ENCODE results near the gene PPP1R3E.
"Not testable (repeated sequence)": the region's sequence is repeated elsewhere in the genome, so short reads cannot be mapped to it uniquely, and the experiment has no call there.

The PPP1R3E gene

GRCh38 chr14:23297096-23297495 is 5.6 kb downstream of the PPP1R3E start:
- no peak for DNase-seq

- no peak for DNase-seq
Observed at GRCh38 chr14:23296012-23296777, 6.5 kb downstream of the PPP1R3E start.

DNA sequence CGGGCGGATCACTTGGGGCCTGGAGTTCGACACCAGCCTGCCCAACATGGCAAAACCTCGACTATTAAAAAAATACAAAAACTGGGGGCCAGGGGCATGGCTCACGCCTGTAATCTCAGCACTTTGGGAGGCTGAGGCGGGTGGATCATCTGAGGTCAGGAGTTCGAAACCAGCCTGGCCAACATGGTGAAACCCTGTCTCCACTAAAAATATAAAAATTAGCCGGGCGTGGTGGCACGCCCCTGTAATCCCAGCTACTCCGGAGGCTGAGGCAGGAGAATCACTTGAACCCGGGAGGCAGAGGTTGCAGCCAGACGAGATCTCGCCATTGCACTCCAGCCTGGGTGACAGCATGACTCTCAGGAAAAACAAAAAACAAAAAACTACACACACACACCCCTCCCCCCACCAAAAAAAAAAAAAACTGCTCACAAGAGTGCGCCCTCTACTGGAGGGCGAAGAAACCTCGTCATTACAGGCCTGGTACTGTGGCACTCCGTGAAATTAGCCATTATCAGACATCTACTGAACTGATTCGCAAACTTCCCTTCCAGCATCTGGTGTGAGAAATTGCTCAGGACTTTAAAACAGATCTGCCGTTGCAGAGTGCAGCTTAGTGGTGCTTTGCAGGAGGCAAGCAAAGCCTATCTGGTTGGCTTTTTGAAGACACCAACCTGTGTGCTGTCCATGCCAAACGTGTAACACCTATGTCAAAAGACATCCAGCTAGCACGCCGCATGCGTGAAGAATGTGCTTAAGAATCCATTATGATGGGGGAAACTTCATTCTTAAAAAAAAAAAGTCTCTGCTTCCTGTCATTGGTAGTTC is 7.7 kb downstream of the PPP1R3E start:
- DNase-seq = peak; percentile 59

DNA sequence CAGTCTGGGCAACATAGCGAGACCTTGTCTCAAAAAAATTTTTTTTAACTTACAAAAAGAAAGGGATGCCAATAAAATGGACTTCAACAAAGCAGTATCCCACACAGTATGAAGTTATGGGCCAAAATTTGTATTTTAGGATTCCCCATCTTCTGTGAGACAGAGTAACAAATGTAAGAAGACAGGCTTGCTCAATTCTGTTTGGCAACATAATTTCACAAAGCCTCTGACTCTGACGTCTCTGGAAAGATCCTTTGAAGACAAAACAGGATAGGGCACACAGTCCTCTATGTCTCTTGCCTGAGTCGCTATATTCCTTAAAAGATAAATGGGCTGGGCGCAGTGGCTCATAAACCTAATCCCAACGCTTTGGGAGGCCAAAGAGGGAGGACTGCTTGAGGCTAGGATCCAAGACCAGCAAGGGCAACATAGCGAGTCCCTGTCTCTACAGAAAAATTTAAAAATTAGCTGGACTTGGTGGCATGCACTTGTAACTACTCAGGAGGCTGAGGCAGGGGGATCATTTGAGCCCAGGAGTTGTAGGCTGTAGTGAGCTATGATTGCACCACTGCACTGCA is 15.7 kb downstream of the PPP1R3E start:
- DNase-seq = no peak

GRCh38 chr14:23286020-23286901 is 16.4 kb downstream of the PPP1R3E start, which contains the start of gene HOMEZ:
Gene HOMEZ, minus strand, starts transcription at chr14:23286132. Its CDS starts 180 bp downstream, at chr14:23285952.
- DNase-seq = peak; percentile 98

DNA sequence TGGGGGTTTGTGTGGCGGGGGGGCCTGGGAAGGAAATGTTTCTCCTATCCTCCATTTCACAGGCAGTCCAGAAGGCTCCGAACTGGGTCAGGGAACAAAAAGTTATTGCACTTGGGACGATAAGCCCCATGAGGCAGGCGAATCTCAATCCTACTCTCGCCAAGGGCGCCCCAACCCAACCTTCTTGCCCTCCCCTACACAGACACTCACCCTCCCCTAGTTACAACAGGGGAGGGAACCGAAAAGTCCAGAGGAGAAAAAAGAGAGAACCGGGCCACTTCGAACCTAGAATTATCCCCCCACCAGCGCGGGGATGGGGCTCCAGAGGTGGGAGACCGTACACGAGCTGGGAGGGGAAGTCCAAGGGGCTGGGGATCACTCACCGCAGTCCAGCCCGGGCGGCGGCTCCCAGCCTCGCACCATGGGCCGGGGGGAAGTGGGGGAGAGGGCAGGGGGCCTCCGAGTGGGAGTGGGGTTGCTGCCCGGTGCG is 17.1 kb downstream of the PPP1R3E start:
- no peak for DNase-seq

- DNase-seq = no peak
Observed at GRCh38 chr14:23284654-23285529, 17.8 kb downstream of the PPP1R3E start.

- DNase-seq = no peak
Observed at GRCh38 chr14:23281247-23281646, 21.4 kb downstream of the PPP1R3E start.

GRCh38 chr14:23277928-23278327 is 24.7 kb downstream of the PPP1R3E start:
- DNase-seq = not testable (repeated sequence)

DNA sequence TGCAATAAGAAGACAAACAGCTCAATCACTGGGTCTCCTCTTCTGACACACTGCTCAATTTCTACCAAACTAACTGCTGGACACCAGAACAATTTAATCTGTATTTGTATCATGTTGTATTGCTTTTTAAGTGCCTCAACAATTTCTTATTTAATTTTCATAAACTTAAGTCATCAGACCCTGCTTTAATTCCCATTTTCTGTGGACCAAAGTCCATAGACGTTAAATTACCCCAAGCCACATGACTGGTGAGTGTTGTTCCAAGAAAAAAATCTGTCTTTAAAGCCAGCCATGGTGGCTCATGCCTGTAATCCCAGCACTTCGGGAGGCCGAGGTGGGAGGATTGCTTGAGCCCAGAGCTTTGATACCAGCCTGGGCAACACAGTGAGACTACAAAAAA is 25.5 kb downstream of the PPP1R3E start:
- no peak for DNase-seq

DNA sequence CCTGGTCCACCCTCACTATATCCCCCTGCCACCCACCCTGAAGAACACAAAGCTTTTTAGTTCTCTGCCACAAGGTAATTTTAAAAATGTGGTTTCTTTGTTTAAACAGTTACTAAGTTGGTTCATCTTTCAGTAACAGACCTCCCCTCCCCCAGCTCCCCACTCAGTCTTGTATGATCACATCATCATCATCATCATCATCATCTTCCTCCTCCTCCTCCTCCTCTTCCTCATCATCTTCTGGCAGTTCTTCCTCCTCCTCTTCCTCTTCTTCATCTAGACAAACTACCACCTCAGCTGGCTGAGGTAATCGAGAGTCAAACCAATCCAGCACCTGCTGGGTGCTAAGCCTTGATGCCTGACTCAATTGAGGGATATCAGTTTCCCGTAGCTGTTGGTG is 27.2 kb downstream of the PPP1R3E start:
- no peak for DNase-seq

DNA sequence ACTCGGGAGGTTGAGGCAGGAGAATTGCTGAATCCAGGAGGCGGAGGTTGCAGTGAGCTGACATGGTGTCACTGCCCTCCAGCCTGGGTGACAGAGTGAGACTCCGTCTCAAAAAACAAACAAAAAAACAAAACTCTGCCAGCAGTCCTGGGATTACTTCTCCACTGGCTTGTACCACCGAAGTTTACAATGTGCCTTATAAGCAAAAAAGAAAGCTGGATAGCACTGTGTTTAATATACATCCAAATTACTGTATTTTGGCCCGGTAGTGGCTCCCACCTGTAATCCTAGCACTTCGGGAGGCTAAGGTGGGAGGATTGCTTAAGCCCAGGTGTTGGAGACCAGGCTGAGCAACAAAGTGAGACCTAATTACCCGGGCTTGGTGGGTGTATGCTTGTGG is 33.5 kb downstream of the PPP1R3E start:
- DNase-seq = no peak

- not testable (repeated sequence) for DNase-seq
Observed at GRCh38 chr14:23260849-23261248, 41.8 kb downstream of the PPP1R3E start.

- no peak for DNase-seq
Observed at GRCh38 chr14:23259426-23259825, 43.2 kb downstream of the PPP1R3E start.

DNA sequence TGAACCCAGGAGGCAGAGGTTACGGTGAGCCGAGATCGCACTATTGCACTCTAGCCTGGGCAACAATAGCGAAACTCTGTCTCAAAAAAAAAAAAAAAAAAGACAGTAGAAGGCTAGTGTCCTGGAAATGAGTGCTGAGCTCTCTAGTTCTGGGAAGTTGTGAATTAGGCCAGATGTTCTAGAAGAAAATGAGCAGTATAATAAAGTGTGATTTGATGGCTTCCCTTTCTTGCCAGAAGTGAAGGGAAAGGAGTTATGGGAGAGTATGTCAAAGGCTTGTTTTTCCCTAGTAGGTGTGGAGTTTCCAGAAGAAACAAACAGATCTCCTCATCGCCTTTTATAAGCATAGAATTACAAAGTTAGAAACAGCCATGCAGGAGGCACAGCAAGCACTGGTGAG is 44.4 kb downstream of the PPP1R3E start:
- DNase-seq = no peak

GRCh38 chr14:23252420-23253333 is 50.0 kb downstream of the PPP1R3E start:
- no peak for DNase-seq

DNA sequence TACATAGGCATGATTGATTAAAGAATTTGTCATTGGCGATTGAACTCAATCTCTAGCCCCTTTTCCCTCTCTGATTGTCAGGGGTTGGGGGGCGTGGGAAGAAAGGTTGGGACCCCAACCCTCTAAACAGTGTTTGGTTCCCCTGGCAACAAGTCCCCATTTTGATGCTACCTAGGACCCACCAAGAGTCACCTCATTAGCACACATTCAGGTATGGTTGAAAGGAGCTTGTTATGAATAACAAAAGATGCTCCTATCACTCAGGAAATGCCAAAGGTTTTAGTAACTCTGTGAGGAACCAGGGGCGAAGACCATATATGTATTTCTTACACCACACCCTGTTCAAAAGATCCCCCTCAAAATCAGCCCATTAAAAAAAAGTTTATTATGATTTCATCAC is 50.7 kb downstream of the PPP1R3E start:
- DNase-seq = no peak

DNA sequence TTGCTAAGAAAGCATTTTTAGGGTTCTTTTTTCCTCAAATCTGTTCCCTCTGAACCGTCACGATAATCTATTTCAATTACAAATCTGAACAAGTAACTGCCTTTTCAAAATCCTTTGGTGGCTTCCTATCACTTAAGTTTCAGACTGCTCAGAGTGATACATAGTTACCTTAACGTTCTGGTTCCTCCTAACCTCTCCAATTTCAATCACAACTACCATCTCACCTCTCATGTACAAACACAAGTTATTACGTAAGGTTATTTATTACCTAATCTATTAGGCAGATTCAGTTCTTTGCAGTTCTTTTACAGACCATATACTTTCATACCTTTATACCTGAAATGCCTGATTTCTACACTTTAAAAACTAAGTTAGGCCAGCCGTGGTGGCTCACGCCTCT is 52.8 kb downstream of the PPP1R3E start:
- DNase-seq = no peak

DNA sequence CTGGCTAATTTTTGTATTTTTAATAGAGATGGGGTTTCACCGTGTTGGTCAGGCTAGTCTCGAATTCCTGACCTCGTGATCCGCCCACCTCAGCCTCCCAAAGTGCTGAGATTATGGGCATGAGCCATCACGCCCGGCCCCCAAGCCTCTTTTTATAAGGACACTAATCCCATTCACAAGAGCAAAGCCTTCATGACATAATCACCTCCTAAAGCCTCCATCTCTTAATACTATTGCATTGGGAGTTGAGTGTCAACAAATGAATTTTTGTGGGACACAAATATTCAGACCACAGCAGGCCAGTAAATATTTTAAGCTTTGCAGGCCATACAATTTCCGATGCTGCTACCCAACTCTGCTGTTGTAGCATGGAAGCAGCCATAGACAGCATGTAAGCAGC is 54.1 kb downstream of the PPP1R3E start:
- no peak for DNase-seq
